Pancreas (tissue), 10 donors: ENCODE data around the gene FBRS. TPM values are rescaled to one million over a fixed set of nuclear protein-coding genes. Genes with fewer than 3 reads are reported as not detected.
A peak's percentile ranks its signal among the peaks of the same experiment; 100 is the strongest.

Experiments
- ATAC-seq, 4 donors: fragments of 200-7000 bp; cut with Tn5 transposase; one replicate each; pipeline versions ENCODE4 v1.8.0 to v1.9.1; 2020; ENCODE audit warnings: mild to moderate bottlenecking in 4 of 4, moderate library complexity in 4 of 4
- DNase-seq, 6 donors: peaks; one replicate each; pipeline ENCODE4 v3.0.0-alpha.2; 2020
- FAIRE-seq: peaks from 2 replicates; lab custom pipeline; 2012; peaks lifted over from hg19 to GRCh38; lab: Jason Lieb, UNC
- H3K27ac ChIP-seq, 4 donors: fragments of 200-600 bp; sonication (generic); 1 replicate in 3 of 4; 2 replicates in 1 of 4; pipeline versions ENCODE4 v1.5.0 to v1.8.0; 2020
- H3K27me3 ChIP-seq, 4 donors: fragments of 200-600 bp; one replicate each; pipeline ENCODE4 v1.8.0; 2021
- H3K36me3 ChIP-seq, 3 donors: fragments of 200-600 bp; sonication (generic) in 1 of 3; one replicate each; pipeline versions ENCODE4 v1.5.0 to v1.8.0; 2020 to 2021
- H3K4me1 ChIP-seq, 3 donors: fragments of 200-600 bp; one replicate each; pipeline ENCODE4 v1.8.0; 2021
- H3K4me3 ChIP-seq, 4 donors: fragments of 200-600 bp; sonication (generic) in 2 of 4; one replicate each; pipeline versions ENCODE4 v1.5.0 to v1.8.0; 2020 to 2021
- H3K9me3 ChIP-seq, 4 donors: fragments of 200-600 bp; one replicate each; pipeline ENCODE4 v1.8.0; 2021
- CTCF ChIP-seq, 4 donors: fragments of 200-600 bp; sonication (generic) in 3 of 4; IDR thresholded peaks; one replicate each; pipeline versions ENCODE4 v1.5.0 to v1.8.0; 2021; ENCODE audit warnings: antibody characterized with exemption in 4 of 4
- WGBS, 2 donors: extraction: QIAGEN DNeasy Blood & Tissue Kit; methylation state at CpG; one replicate each; pipeline ENCODE4 v1.1.7; 2013; 5-methylcytosine and 5-hydroxymethylcytosine counted together
- intact Hi-C, 3 donors: fragments of 100-400 bp; cut with DNase I; formaldehyde crosslinking; loops; one replicate each; pipeline versions ENCODE4 v1.11.1 to v1.14.2; 2022
- polyA plus RNA-seq, 2 donors: library from polyadenylated mRNA; stranded (reverse); fragments of 200-250 nt; gene quantifications; one replicate each; pipeline ENCODE4 v1.2.3, GENCODE V29; 2013
- total RNA-seq, 6 donors: library from RNA; stranded (reverse); fragmentation: NEBNext Ultra II Directional in 4 of 6; extraction: Animal tissue kit (Norgen Biotek cat#: 25700) in 4 of 6; gene quantifications; one replicate each; pipeline versions ENCODE4 v1.2.1 to v1.2.4, GENCODE V29; 2021 to 2023
- donor health status: healthy with polysubstance abuse.
- donor health status: DM: no; HTN: no; CAD: no; lungs with moderate emphysema.
- donor health status: DM: no; HTN: no; CAD: no.
- donor health status: control.
- donor health status: control.
- donor health status: Bipolar disorder and iron deficiency.
- donor health status: DM: yes; HTN: yes; CAD: no.
- donor health status: DM: no; HTN: no; CAD: no.
- donor health status: DM: no; HTN: no; CAD: no.
- donor health status: DM: yes; HTN: yes; CAD: no.

Gene FBRS
- total and polyA plus RNA-seq, 8 donors, result 16.1 to 60.0 (median 24.8) TPM

GRCh38 chr16:30644334-30644830 lies 13.8 kb upstream of the FBRS start:
- Histone ChIP-seq H3K9me3 (no peaks in the 10 kb centered on the region), H3K36me3 (no peaks in the 10 kb centered on the region), H3K27ac (no peak overlapping the region), H3K4me3 (no peak overlapping the region), H3K4me1 (no peaks in the 10 kb centered on the region), H3K27me3 (no peaks in the 10 kb centered on the region)
- DNase-seq, result peak in 1 of 6 donors; percentile 19
- TF ChIP-seq CTCF (IDR thresholded peaks at IDR 0.05), result no peak
- WGBS, 2 donors, result 70 to 73% methylated on average over 4 of the region's 4 CpGs
- intact Hi-C loops, result no loop called here
- no peak for FAIRE-seq
- no peak for ATAC-seq

- intact Hi-C loops, result no loop called here
- Histone ChIP-seq H3K4me3 (no peak overlapping the region), H3K9me3 (no peaks in the 10 kb centered on the region), H3K36me3 (no peaks in the 10 kb centered on the region), H3K4me1 (no peaks in the 10 kb centered on the region), H3K27ac (no peak overlapping the region), H3K27me3 (no peaks in the 10 kb centered on the region)
- no peak for ATAC-seq
- FAIRE-seq, result no peak
- no peak for TF ChIP-seq CTCF (IDR thresholded peaks at IDR 0.05)
- DNase-seq, result no peak
- 62 to 72% methylated on average over 6 of the region's 6 CpGs for WGBS, 2 donors
Measured at GRCh38 chr16:30645727-30646126, 12.5 kb upstream of the FBRS start.

GRCh38 chr16:30647274-30647571 lies 11.0 kb upstream of the FBRS start:
- Histone ChIP-seq H3K4me1 (peaks cover 3 to 6% (median 5%) of the 10 kb centered on the region in 3 donors), H3K36me3 (no peaks in the 10 kb centered on the region), H3K27ac (no peak overlapping the region), H3K4me3 (no peak overlapping the region), H3K27me3 (no peaks in the 10 kb centered on the region), H3K9me3 (no peaks in the 10 kb centered on the region)
- WGBS, 2 donors, result 65 to 94% methylated on average over 1 of the region's 1 CpG
- no peak for TF ChIP-seq CTCF (IDR thresholded peaks at IDR 0.05)
- FAIRE-seq (no peak), DNase-seq (no peak), ATAC-seq (no peak)
- intact Hi-C loops, result no loop called here

- Histone ChIP-seq H3K27ac (peak overlapping the region; percentile 55 to 94 (median 88)), H3K27me3 (no peaks in the 10 kb centered on the region), H3K36me3 (peaks cover 0 to 11% (median 9%) of the 10 kb centered on the region in 3 donors), H3K9me3 (no peaks in the 10 kb centered on the region), H3K4me3 (peak overlapping the region; percentile 11 to 81 (median 40)), H3K4me1 (peaks cover 6 to 10% (median 9%) of the 10 kb centered on the region in 3 donors)
- intact Hi-C loops, result no loop called here
- FAIRE-seq (no peak), ATAC-seq (peak in 1 of 4 donors; percentile 0), DNase-seq (peak in 2 of 6 donors; percentile 67 to 80)
- TF ChIP-seq CTCF (IDR thresholded peaks at IDR 0.05), result no peak
- 39 to 49% methylated on average over 22 of the region's 22 CpGs for WGBS, 2 donors
Measured at GRCh38 chr16:30649725-30650368, 8.4 kb upstream of the FBRS start.
